Stimulated activated CD4-positive, alpha-beta T cell treated with anti-CD3 and anti-CD28 coated beads, TNF-alpha, amount 100 ng/mL, for 24 hours (primary cell): Measurements from ENCODE around the gene LRP8.

ENCODE experiments used
- DNase-seq, 3 experiments: peaks; one replicate each; pipeline ENCODE4 v3.0.0-alpha.2; 2020; ENCODE audit warnings: low read depth in 3 of 3

The LRP8 gene

DNA sequence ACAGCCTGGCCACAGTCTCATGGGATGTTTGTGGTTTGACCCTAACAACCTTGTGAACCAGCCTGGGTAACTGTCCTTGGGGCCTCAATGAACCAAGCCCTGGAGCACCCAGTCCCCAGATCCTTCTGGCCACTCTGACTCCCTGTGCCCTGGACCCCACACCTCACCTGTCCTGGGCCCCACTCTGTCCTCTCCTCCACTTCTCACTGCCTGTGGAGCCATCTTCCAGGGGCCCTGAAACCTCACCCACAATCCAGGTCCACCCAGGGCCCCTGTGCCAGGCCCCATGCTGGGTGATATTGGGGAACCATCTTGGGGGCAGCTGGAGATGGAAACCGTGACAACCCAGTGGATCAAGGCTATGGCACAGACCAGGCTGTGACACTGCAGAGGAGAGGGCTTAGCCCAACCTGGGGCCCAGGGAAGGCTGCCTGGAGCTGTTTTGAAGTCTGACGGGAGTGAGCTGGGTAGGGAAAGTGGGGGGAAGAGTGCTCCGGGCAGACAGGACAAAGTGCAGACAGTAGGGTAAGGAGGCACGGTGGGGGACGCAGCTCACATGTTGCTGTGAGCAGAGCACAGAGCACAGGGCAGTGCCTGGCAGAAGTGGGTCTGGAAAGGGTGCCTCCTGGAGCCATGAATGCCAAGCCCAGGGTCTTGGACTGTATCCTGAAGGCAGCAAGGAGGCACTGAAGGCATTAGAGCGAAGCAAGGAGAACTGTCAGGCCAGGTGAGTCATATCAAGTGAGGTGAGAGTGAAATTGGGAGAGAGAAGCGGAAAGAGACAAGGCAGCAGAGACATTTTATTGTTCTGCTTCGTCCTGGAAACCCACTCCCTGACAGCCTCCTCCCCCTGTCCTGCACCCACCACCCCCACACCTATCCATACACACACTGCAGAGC is 12.1 kb upstream of the LRP8 start:
- no peak for DNase-seq

DNA sequence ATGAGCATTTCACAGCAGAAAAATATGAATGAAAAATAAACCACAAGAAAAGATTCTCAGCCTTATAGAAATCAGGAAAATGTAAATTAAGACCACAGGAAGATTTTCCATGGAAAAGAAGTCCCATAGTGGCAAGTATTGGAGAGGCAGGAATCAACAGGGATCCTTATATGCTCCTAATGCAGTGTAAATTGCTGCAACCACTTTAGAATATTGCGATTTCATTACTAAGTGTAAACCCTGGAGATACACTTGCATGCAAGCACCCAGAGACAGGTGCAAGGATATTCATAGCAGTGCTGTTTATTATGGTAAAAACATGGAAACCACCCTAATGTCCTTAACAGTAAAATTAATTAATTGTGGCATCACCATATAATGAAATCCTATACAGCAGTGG is 10.6 kb upstream of the LRP8 start:
- no peak for DNase-seq

DNA sequence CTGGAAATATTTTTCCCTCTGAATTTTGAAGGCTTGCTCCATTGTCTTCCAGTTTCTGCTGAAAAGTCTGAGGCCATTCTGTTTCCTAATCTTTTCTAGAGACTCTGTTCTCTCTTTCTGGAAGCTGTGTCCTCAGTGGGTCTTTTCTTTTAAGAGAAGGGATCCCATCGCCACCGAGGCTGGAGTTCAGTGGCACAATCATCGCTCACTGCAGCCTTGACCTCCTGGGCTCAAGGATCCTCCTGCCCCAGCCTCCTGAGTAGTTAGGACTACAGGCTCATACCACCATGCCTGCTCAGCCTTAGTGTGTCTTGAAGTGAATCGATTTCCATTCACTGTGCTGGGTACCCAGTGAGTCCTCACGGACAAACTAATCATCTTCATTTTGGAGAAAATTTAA is 9.6 kb upstream of the LRP8 start:
- DNase-seq, result no peak

DNA sequence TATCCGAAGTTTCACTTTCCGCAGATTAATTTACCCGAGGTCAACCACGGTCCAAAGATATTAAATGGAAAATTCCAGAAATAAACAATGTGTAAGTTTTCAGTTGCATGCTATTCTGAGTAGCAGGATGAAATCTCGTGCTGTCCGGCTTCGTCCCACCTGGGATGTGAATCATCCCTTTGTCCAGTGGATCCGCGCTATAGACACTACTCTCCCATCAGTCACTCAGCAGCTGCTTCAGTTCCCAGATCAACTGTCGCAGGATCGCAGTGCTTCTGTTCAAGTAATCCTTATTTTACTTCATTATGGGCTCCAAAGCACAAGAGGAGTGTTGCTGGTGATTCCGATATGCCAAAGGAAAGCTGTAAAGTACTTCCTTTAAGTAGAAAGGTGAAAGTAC is 8.3 kb upstream of the LRP8 start:
- no peak for DNase-seq

DNA sequence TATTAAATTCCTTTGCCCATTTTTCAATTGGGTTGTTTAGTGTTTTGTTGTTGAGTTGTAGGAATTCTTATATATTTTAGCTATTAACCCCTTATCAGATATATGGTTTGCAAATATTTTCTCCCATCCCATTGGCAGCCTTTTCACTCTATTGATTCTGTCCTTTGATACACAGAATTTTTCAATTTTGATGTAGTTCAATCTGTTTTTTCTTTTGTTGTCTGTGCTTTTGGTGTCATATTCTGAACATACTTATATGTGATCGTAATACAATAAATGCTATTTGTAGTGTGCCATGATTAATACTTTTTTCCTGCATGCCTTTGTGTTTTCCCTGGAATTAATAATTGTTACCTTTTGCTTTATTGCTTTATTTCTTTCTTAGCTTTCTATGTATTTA is 7.8 kb upstream of the LRP8 start:
- DNase-seq, result no peak

DNA sequence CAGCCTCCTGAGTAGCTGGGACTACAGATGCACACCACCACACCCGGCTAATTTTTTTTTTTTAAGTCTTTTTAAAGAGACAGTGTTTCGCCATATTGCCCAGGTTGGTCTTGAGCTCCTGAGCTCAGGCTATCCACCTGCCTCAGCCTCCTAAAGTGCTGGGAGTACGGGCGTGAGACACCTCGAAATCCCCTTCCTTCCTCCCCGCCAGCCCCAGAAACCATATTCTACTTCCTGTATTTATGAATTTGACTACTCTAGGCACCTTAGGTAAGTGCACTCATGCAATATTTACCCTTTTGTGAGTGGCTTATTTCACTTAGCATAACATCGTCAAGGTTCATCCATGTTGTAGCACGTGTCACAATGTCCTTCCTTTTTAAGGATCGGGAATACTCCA is 6.9 kb upstream of the LRP8 start:
- no peak for DNase-seq

DNA sequence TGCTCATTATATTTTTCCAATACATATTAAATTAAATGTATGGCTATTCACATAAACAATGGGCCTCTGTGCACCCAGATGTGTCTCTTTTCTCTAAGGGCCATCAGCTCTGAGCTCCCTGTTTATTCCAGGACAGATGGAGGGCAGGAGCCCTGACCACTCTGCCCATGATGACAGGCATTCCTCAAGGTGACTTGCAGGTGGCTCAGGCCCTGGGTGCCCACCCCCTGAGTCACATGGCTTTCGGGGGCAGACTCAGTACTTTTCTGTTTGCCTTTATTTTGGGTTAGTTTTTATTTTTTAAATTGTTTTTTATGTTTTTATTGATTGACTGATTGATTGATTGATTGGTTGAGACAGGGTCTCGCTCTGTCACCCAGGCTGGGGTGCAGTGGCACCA is 6.4 kb upstream of the LRP8 start:
- DNase-seq, result no peak

DNA sequence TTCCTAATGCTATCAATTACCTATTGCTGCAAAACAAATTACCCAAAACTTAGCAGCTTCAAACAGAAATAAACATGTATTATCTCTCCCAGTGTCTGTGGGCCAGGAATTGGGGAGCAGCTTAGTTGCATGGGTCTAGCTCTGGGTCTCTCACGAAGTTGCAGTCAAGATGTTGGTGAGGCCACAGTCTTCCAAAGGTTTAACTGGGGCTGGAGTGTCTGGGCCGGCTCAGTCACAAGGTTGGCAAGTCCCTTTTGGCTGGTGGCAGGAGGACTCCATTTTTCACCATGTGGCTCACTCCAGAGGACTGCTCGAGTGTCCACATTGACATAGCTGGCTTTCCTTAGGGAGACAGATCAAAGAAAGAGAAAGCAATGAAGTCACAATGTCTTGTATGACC is 5.0 kb upstream of the LRP8 start:
- DNase-seq, result no peak

DNA sequence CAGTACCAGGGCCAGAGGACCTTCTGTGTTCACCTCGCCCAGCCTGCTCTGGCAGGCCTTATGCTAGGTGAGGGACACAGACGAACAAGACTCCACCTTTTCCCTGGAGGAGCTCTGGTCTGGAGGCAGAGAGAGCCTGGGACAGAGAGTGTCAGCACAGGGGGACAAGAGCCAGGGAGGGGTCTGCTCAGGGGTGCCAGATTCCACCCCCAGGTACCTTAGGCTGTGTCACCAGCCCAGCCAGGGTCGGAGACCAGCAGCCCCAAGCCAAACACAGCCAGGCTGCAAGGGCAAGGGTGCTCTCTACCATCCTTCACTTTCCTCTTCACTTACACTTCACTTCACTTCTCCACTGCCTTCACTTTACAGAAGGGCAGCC is 4.3 kb upstream of the LRP8 start:
- DNase-seq, result no peak

DNA sequence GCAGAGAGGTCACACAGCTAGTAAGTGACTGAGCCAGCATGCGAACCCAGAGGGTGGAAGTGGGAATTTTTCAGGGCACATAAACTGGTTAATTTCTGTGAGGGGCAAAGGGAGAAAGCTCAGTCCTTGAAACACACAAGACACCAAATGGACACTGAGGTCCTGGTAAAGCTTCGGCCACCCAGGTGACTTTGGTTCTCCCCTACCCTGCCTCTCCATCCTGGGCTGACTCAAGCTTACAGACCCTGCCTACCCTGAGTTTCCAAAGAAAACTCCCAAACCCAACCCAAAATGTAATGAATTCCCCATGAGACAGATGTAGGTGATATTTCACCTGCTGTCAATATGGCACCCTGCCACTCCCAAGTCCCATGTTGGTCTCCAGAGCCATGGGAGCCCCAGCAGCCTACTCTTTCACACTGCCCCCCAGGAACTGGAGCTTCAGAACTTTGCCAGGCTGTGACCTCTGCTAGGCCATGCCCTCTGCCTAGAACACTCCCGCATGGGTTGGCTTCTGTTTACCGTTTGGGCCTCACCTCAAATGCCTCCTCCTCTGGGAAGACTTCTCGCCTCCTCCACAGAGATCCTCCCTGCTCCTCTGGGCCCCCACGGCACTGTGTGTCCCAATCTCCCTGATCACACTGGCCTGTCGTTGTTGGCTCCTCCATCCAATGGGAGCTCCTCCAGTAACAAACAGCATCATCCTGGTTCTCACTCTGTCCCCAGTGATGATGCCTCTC is 3.7 kb upstream of the LRP8 start:
- DNase-seq, result no peak

DNA sequence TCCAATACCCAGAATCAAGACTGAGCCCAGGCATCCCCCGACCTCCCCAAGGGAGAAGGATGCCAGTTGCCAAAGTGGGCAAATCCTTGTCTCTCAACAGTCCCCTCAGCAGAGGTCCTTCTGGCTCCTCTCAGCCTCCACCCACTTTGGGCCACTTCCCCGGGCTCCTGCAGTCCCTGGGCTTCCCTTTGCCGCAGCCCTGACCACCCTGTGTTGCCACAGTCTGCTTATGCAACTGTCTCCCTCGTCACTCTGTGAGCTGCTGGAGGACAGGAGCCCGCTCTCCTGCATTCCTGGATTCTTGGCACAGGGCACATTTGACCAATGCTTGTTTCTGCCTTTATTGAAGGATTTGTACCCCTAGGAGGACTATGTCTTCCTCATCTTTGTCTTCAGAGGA is 2.9 kb upstream of the LRP8 start:
- no peak for DNase-seq

DNA sequence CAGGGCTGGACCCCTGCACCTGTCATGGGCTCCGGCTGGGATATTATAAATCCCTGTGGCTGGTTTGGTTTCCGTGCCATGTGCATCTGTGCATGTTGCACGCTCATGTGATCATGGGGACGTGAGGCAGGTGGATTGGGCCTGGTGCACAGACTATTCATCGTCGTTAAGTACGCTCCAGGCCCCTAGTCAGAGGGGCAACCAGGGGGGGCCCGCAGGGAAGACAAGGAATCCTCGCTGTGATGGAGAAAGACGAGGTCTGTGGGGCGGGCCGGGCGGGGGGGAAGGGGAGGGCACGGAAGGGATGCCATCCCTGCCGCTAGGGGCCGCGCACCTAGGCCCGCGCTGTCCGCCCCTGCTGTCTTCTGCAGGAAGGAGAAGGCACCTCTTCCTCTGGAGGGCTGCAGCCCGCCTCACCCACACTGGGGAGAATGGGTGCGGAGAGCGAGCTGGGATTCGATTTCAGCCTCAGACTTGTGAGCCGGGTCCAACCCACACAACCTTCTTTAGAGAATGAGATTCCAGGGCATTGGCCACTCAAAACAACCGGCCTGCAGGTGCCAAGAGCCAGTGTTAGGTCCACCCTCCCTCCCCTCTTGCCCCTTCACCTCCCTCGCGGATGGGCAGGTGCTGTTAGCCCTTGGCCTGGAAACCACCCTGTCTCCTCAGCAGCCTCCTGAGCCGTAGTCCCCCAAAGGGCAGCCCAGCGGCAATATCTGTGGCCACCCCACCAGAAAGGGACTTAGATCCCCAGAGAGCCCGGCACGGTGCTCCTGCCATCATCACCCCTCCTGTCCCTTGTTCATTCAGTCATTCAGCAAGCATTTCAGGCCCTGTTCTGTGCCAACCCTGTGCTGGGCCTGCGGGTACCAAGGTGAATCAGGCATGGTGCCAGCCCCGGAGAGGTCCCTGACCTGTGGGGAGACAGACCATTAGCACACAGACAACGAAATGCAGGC is 950 bp upstream of the LRP8 start:
- peak in 1 of 3 experiments; percentile 26 for DNase-seq

DNA sequence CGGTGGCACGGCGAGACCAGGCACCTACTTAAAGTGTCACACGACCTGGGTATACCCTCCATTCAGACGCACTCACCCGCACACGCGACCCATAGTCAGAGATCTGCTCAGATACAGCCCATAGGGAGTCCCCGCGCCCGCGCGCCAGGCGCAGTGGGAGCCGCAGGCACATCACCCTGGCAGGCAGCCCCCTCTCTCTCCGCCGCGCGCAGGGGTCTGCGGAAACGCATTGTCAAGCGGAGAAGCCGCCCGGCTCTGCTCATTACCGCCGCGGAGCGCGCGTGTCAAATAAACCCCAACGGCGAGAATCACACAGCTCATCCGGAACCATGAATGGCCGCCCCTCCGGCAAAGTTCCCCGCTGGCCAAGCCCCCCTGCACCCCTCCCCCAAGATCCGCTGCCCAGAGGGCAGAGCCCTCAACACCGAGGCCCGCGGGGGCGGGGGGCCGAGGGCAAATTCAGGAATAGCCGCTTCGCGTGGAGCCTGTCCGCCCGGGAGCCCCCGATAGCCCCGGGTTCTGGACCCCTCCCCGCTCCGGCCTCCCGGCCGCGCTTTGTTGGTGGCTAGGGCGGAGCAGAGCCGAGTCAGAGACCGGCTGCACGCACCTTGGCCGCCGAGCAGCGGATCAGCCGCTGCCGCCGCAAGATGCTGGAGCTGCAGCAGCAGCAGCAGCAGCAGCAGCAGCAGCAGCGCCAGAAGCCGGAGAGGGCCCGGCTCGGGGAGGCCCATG is 522 bp downstream of the LRP8 start:
- peak; percentile 18 to 46 (median 25) for DNase-seq

DNA sequence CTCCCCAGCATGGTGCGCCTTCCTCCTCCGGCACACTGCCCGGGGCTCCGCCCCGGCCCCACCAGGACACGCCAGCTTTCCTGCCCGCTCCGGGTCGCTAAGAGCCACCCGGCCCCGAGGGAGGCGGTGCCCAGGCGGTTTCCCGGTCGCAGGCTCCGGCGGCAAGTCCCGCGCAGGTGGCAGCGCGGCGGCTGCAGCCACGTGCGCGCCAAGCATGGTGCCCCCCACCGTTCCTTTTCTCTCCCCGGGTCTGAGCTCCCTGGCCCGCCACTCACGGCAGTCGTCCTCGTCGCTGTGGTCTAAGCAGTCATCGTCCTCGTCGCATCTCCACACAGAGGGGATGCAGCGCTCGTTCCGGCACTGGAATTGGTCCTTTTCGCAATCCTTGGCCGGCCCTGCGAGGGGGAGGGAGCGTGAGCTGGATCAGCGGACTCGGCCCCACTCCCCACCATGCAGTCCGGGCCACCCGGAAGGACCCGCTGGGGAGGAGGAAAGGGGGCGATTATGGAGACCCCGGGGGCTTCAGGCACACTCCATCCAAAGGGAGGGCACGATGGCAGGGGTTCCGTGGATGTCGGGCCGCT is 1.2 kb downstream of the LRP8 start:
- peak in 1 of 3 experiments; percentile 66 for DNase-seq

DNA sequence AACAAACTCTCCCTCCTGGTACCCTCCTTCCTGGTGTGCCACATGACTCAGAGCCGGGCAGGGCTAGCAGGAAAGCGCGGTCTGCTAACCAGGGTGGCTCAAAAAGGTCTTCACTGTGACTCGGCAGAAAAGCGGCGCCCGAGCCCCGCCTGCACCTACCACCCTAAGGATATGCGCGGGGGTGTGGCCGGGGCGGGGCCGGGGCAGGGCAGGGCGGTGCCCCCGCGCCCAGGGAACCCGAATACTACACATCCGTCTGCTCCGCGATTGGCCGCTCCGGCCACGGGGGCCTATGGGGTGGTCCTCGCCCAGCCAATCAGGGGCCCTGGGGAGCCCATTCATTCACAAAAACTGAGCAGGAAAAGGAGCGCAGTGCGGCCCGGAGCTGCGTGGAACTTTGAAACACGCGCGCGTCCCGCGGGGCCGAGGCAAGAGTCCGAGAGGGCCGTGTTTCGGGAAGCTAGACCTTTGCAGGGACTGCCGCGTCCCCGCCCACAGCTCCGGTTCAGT is 1.7 kb downstream of the LRP8 start:
- peak; percentile 87 to 97 (median 90) for DNase-seq

DNA sequence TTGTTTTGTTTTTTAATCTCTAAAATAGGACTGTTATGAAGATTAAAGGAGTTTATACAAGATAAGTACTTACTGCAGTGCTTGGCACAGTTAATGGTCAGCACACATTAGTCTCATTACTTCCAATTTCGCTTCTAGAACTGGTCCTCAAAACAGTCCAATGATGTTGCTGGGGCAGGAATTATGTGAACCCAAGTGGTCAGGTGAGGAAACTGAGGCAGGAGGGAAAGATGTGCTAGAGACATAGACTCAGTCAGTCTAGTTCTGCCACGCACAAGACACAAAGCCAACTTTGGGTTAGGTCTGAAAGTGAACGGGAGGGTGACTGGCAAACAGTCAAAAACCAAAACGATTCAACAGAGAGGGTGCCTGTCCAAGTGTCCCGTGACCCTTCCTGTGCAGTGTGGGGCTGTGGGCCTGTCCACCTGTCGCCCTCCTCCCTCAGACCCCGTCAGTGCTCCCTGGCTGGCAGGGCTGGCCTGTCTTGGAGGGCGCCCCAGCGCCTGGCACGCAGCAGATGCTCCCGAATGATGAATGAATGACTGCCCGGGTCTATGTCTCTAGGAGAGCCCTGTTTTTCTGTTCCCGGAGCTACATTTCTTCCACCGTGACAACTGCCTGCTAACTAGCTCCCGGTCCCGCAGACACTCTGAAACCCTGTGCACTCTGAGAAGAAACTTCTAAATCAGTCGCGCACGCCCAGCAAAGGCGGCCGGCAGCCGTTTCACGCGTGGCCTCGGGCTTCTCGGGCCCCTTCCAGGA is 2.4 kb downstream of the LRP8 start:
- DNase-seq, result no peak

DNA sequence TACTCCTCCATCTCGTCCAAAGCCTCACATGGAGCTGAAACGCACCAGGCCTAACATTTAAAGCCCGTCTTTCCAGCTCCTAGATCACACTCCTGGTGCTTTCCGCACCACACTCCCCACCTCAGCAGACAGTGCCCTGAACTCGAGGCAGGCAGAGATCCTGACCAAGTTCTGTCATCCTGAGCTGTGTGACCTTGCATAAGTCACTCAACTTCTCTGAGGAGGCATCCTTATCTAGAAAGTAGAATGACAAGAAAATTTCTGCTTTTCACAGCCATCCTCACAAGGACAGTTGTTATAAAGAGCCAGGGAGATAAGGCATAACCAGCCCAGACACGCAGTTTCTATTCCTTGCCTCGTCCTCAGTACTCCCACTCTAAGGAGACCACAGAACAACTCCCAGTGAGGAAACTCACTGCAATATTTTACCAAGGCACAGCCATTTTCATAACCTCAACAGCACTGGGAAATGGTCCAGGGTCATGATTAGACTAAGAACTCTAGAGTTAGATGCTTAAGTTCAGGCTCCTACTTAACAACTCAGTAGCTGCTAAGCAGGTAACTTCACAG is 3.1 kb downstream of the LRP8 start:
- no peak for DNase-seq

DNA sequence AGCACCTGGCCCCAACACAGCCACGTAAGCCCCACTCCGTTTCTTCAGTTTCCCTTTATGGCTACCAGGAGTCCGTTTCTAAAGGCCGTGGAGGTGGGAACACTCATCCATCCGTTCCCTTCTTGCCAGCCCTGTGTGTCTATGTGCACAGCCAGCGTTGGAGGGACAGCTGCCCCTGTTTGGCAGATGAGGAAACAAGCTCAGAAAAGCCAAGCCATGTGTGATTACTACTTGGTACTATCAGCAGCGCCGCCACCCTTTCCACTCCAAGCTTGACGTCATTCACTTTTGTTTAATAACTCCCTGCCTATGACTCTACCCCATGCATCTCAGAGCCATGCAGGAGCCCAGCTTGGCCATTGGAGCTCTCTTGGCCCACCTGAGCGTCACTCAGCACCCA is 3.5 kb downstream of the LRP8 start:
- no peak for DNase-seq

DNA sequence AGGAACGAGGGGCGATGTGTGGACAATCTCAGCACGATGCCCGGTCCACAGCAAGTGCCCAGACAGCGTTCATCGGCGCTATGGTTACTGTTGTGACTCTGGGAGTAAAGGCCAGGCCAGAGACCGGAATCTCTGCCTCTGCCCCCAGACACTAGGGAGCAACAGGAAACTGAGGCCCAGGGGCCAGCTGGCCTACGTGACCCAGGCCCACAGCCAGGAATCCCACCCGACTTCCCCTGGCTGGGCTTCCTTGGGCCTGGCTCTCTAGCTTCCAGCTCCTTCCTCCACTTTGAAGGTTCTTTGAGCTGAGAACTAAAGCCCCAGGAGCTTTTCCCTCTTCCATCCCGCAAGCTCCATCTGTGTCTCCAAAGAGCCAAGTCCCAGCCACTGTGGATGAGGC is 4.6 kb downstream of the LRP8 start:
- no peak for DNase-seq
